ENCODE measurements around the gene EPB42. TPM values are rescaled to one million over a fixed set of nuclear protein-coding genes. Genes with fewer than 3 reads are reported as not detected.

The EPB42 gene
- total and polyA plus RNA-seq, 2 donors, result 1.8 TPM; not detected in 1

- WGBS, result 82% methylated on average over 5 of the region's 5 CpGs
- H3K27ac ChIP-seq (ENCODE audit: low read depth), result no peak overlapping the region
- no peaks in the 10 kb centered on the region for H3K4me1 ChIP-seq (ENCODE audit: insufficient read depth)
- no peaks in the 10 kb centered on the region for H3K36me3 ChIP-seq (ENCODE audit: insufficient read depth)
- no peak for DNase-seq (ENCODE audit: extremely low spot score)
- no peak overlapping the region for H3K4me3 ChIP-seq (ENCODE audit: low read depth, low read length)
Measured at GRCh38 chr15:43213466-43213865, 7.4 kb downstream of the EPB42 start.

- H3K4me3 ChIP-seq (ENCODE audit: low read depth, low read length), result no peak overlapping the region
- H3K4me1 ChIP-seq (ENCODE audit: insufficient read depth), result no peaks in the 10 kb centered on the region
- no peak for DNase-seq (ENCODE audit: extremely low spot score)
- H3K36me3 ChIP-seq (ENCODE audit: insufficient read depth), result no peaks in the 10 kb centered on the region
- no peak overlapping the region for H3K27ac ChIP-seq (ENCODE audit: low read depth)
Measured at GRCh38 chr15:43212951-43213350, 7.9 kb downstream of the EPB42 start.

- Histone ChIP-seq H3K4me3 (ENCODE audit: low read depth, low read length) (no peak overlapping the region), H3K36me3 (ENCODE audit: insufficient read depth) (no peaks in the 10 kb centered on the region), H3K27ac (ENCODE audit: low read depth) (no peak overlapping the region), H3K4me1 (ENCODE audit: insufficient read depth) (no peaks in the 10 kb centered on the region)
- DNase-seq (ENCODE audit: extremely low spot score), result no peak
- 66% methylated on average over 8 of the region's 8 CpGs for WGBS
Measured at GRCh38 chr15:43212299-43212698, 8.5 kb downstream of the EPB42 start.

- WGBS, result 75% methylated on average over 4 of the region's 4 CpGs
Measured at GRCh38 chr15:43211224-43211735, 9.5 kb downstream of the EPB42 start.

GRCh38 chr15:43210807-43211206 lies 10.0 kb downstream of the EPB42 start:
- no peak for DNase-seq (ENCODE audit: extremely low spot score)
- H3K4me3 ChIP-seq (ENCODE audit: low read depth, low read length), result no peak overlapping the region
- H3K36me3 ChIP-seq (ENCODE audit: insufficient read depth), result no peaks in the 10 kb centered on the region
- H3K27ac ChIP-seq (ENCODE audit: low read depth), result no peak overlapping the region
- no peaks in the 10 kb centered on the region for H3K4me1 ChIP-seq (ENCODE audit: insufficient read depth)
- WGBS, result 74% methylated on average over 9 of the region's 9 CpGs

More at GRCh38 chr15:43211224-43211735, 9.5 kb downstream of the EPB42 start:
- Histone ChIP-seq H3K4me1 (ENCODE audit: insufficient read depth) (no peaks in the 10 kb centered on the region), H3K27ac (ENCODE audit: low read depth) (no peak overlapping the region), H3K4me3 (ENCODE audit: low read depth, low read length) (no peak overlapping the region), H3K36me3 (ENCODE audit: insufficient read depth) (no peaks in the 10 kb centered on the region)
- DNase-seq (ENCODE audit: extremely low spot score), result no peak

- Histone ChIP-seq H3K4me3 (ENCODE audit: low read depth, low read length) (no peak overlapping the region), H3K4me1 (ENCODE audit: insufficient read depth) (no peaks in the 10 kb centered on the region), H3K36me3 (ENCODE audit: insufficient read depth) (no peaks in the 10 kb centered on the region), H3K27ac (ENCODE audit: low read depth) (no peak overlapping the region)
- 88% methylated on average over 15 of the region's 15 CpGs for WGBS
- no peak for DNase-seq (ENCODE audit: extremely low spot score)
Measured at GRCh38 chr15:43210172-43210745, 10.6 kb downstream of the EPB42 start.

- no peak overlapping the region for H3K27ac ChIP-seq (ENCODE audit: low read depth)
- no peak overlapping the region for H3K4me3 ChIP-seq (ENCODE audit: low read depth, low read length)
- no peak for DNase-seq (ENCODE audit: extremely low spot score)
- WGBS, result 63% methylated on average over 13 of the region's 13 CpGs
- no peaks in the 10 kb centered on the region for H3K4me1 ChIP-seq (ENCODE audit: insufficient read depth)
- H3K36me3 ChIP-seq (ENCODE audit: insufficient read depth), result no peaks in the 10 kb centered on the region
Measured at GRCh38 chr15:43209059-43209824, 11.6 kb downstream of the EPB42 start.

- H3K36me3 ChIP-seq (ENCODE audit: insufficient read depth), result no peaks in the 10 kb centered on the region
- no peak for DNase-seq (ENCODE audit: extremely low spot score)
- WGBS, result 64% methylated on average over 23 of the region's 23 CpGs
- H3K4me1 ChIP-seq (ENCODE audit: insufficient read depth), result no peaks in the 10 kb centered on the region
- H3K27ac ChIP-seq (ENCODE audit: low read depth), result no peak overlapping the region
- H3K4me3 ChIP-seq (ENCODE audit: low read depth, low read length), result no peak overlapping the region
Measured at GRCh38 chr15:43208052-43209002, 12.5 kb downstream of the EPB42 start.

- no peak overlapping the region for H3K27ac ChIP-seq (ENCODE audit: low read depth)
- H3K36me3 ChIP-seq (ENCODE audit: insufficient read depth), result no peaks in the 10 kb centered on the region
- 87% methylated on average over 9 of the region's 9 CpGs for WGBS
- no peaks in the 10 kb centered on the region for H3K4me1 ChIP-seq (ENCODE audit: insufficient read depth)
- H3K4me3 ChIP-seq (ENCODE audit: low read depth, low read length), result no peak overlapping the region
- DNase-seq (ENCODE audit: extremely low spot score), result no peak
Measured at GRCh38 chr15:43207024-43207423, 13.8 kb downstream of the EPB42 start.

GRCh38 chr15:43206054-43206453 lies 14.8 kb downstream of the EPB42 start:
- no peak for DNase-seq (ENCODE audit: extremely low spot score)
- 69% methylated on average over 5 of the region's 5 CpGs for WGBS
- Histone ChIP-seq H3K4me1 (ENCODE audit: insufficient read depth) (no peaks in the 10 kb centered on the region), H3K27ac (ENCODE audit: low read depth) (no peak overlapping the region), H3K4me3 (ENCODE audit: low read depth, low read length) (no peak overlapping the region), H3K36me3 (ENCODE audit: insufficient read depth) (no peaks in the 10 kb centered on the region)

GRCh38 chr15:43204016-43204901 lies 16.6 kb downstream of the EPB42 start:
- Histone ChIP-seq H3K36me3 (ENCODE audit: insufficient read depth) (no peaks in the 10 kb centered on the region), H3K4me1 (ENCODE audit: insufficient read depth) (no peaks in the 10 kb centered on the region), H3K27ac (ENCODE audit: low read depth) (no peak overlapping the region), H3K4me3 (ENCODE audit: low read depth, low read length) (no peak overlapping the region)
- WGBS, result 36% methylated on average over 8 of the region's 8 CpGs
- no peak for DNase-seq (ENCODE audit: extremely low spot score)

- H3K36me3 ChIP-seq (ENCODE audit: insufficient read depth), result no peaks in the 10 kb centered on the region
- no peak overlapping the region for H3K27ac ChIP-seq (ENCODE audit: low read depth)
- no peak for DNase-seq (ENCODE audit: extremely low spot score)
- no peak overlapping the region for H3K4me3 ChIP-seq (ENCODE audit: low read depth, low read length)
- H3K4me1 ChIP-seq (ENCODE audit: insufficient read depth), result no peaks in the 10 kb centered on the region
- 90% methylated on average over 3 of the region's 3 CpGs for WGBS
Measured at GRCh38 chr15:43199945-43200488, 20.8 kb downstream of the EPB42 start.

Data from urinary bladder (tissue), 4 donors.